Aorta (tissue), 5 donors: ENCODE measurements around the gene GRB14. TPM values are rescaled to one million over a fixed set of nuclear protein-coding genes. Genes with fewer than 3 reads are reported as not detected.

Experiments used
- ATAC-seq: fragments of 200-7000 bp; cut with Tn5 transposase; one replicate; pipeline ENCODE4 v1.9.1; 2022; ENCODE audit warnings: moderate library complexity; ENCODE audit not compliant: low FRiP score
- DNase-seq, 2 donors: peaks; one replicate each; pipeline ENCODE4 v3.0.0-alpha.2; 2020
- H3K27ac ChIP-seq, 2 donors: one replicate each; pipeline ENCODE4 v1.5.1; 2013; ENCODE audit warnings: low read length in 2 of 2, mild to moderate bottlenecking in 2 of 2, moderate library complexity in 2 of 2, control low read depth in 1 of 2, inconsistent platforms in 1 of 2, low read depth in 1 of 2
- H3K27me3 ChIP-seq, 2 donors: one replicate each; pipeline ENCODE4 v1.6.1; 2013; ENCODE audit warnings: control low read depth in 1 of 2, low read length in 1 of 2, mild to moderate bottlenecking in 1 of 2, moderate library complexity in 1 of 2; ENCODE audit not compliant: insufficient read depth in 2 of 2, control insufficient read depth in 1 of 2
- H3K36me3 ChIP-seq, 2 donors: one replicate each; pipeline ENCODE4 v1.6.1; 2013; ENCODE audit warnings: control low read depth in 1 of 2, low read length in 1 of 2, mild to moderate bottlenecking in 1 of 2; ENCODE audit not compliant: insufficient read depth in 2 of 2, control insufficient read depth in 1 of 2
- H3K4me1 ChIP-seq, 2 donors: one replicate each; pipeline ENCODE4 v1.6.1; 2013; ENCODE audit warnings: low read length in 2 of 2, control low read depth in 1 of 2, mild to moderate bottlenecking in 1 of 2, moderate library complexity in 1 of 2; ENCODE audit not compliant: insufficient read depth in 2 of 2, control insufficient read depth in 1 of 2
- H3K4me3 ChIP-seq, 2 donors: one replicate each; pipeline ENCODE4 v1.5.1; 2013; ENCODE audit warnings: low read length in 2 of 2, control low read depth in 1 of 2, mild to moderate bottlenecking in 1 of 2
- H3K9me3 ChIP-seq: one replicate; pipeline ENCODE4 v1.6.1; 2013; ENCODE audit warnings: mild to moderate bottlenecking, low read length; ENCODE audit not compliant: control insufficient read depth
- WGBS, 2 donors: extraction: QIAGEN DNeasy Blood & Tissue Kit; methylation state at CpG; one replicate each; pipeline ENCODE4 v1.1.7; 2013; 5-methylcytosine and 5-hydroxymethylcytosine counted together
- intact Hi-C, 2 donors: fragments of 100-400 bp; cut with DNase I; formaldehyde crosslinking; loops; one replicate each; pipeline versions ENCODE4 v1.14.2 to v1.15.0; 2022
- long read RNA-seq, 2 donors: library from polyadenylated mRNA; unstranded; transcript quantifications; one replicate each; pipeline ENCODE4 v2.0.0, GENCODE V29; 2020 to 2021
- polyA plus RNA-seq, 2 donors: library from polyadenylated mRNA; stranded (reverse); fragments of 200-250 nt; gene quantifications; one replicate each; pipeline ENCODE4 v1.2.3, GENCODE V29; 2013
- total RNA-seq, 2 donors: library from RNA; stranded (reverse); fragmentation: NEBNext Ultra II Directional; extraction: Animal tissue kit (Norgen Biotek cat#: 25700); gene quantifications; one replicate each; pipeline ENCODE4 v1.2.1, GENCODE V29; 2021
- donor health status: healthy with polysubstance abuse.
- donor health status: Bipolar disorder and iron deficiency.
- donor health status: DM: no; HTN: no; CAD: no.
- donor health status: DM: no; HTN: no; CAD: no.
- donor health status: DM: yes; HTN: yes; CAD: no.

GRB14 gene
- total RNA-seq (1 to 10 TPM; 5.1 to 6.2 TPM), polyA plus RNA-seq (1 to 10 TPM; 1.6 to 3.3 TPM)
- long read RNA-seq, donor 1, transcript GRB14-201 (14 exons, 2,382 nt) = major isoform, 9 of 11 reads
- long read RNA-seq, donor 1, partial matches to known transcripts = 1 of 11 reads
- long read RNA-seq, donor 1, other reads (novel, unspliced or antisense) = 1 of 11 reads
- long read RNA-seq, donor 2, partial matches to known transcripts = 1 of 5 reads
- long read RNA-seq, donor 2, other reads (novel, unspliced or antisense) = 1 of 5 reads

DNA sequence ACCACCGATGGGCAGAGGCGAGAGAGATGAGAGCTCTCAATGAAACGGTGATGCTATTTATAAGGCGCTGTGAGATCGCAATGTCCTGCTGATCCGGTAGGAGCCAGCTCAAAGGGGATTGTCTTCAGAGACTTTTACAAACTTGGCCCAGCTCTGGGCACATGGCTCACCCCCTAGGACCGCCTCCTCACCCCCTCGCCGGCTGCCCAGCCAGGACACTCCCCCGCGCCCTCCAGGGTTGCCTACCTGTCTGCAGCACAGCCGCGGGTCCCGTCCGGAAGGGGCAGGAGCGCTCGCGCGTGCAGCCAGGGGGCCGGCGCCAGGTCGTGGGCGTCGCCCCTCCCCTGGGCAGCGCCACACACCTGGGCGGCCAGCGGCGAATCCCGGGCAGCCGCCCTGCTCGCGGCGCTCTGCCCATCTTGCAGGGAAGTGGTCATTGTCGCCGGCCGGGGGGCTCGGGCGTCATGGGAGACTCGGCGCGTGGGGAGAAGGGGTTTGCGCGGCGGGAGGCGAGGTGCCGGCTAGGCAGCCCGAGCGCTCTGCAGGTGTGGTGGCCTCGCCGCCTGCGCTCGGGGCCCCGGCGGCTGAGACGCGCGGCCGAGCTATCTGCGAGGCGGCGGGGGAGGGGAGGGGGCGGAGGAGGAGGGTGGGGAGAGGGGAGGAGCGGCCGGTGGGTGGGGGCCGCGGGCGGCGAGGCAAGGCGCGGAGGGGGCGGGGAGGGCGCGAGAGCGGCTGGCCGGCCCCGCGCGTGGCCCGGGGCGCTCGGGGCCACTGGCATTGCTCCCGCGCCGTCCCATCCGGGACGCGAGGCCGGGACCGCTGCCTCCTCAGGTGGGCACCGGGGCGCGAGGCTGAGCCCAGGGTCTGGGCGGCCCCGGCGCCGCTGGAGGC, at the start of gene GRB14:
Gene GRB14, minus strand, starts transcription at position 610 of the 891 bp plus-strand sequence. Its CDS starts 173 bp downstream, at position 437.
- DNase-seq = peak; percentile 61 to 77

DNA sequence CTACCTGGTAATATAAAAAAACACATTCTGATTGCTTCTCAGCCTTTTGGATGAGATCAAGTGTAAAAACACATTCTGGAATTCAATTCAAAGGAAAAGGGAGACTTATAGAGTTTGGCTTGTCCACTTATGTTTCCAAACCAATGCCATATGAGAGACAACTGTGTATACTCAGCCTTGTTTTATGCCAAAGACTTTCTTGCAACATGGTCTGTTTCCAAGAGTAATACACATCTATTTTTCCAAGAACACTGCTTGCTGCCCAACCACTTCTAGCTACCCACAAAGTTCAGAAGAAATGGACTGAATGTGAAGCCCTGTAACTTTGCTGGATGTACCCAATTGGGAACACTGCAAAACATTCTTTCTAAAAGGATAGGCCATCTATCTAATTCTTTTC, 48.0 kb upstream of the GRB14 start:
- no peak for ATAC-seq

More for the DNA sequence above, at the start of gene GRB14:
- intact Hi-C loops = loop anchor here in 1 of 2 donors (5.0 to 10.0 kb wide), 2 partner anchors 46 to 51 kb away; no protein-coding TSS in a partner anchor
- Histone ChIP-seq H3K27ac (no peak within 1 kb of the TSS), H3K9me3 (no peaks in the 10 kb centered on the region), H3K4me1 (peaks cover 3 to 8% of the 10 kb centered on the region in 2 donors), H3K4me3 (peak within 1 kb of the TSS; percentile 53 to 58), H3K27me3 (no peaks in the 10 kb centered on the region), H3K36me3 (no peaks in the 10 kb centered on the region)
- peak; percentile 36 for ATAC-seq
- WGBS, 2 donors = 0 to 1% methylated on average over 42 to 96 of the region's 96 CpGs

GRCh38 chr2:164667566-164667965, 46.3 kb upstream of the GRB14 start:
- H3K9me3 ChIP-seq = no peaks in the 10 kb centered on the region
- no peak overlapping the region for H3K27ac ChIP-seq
- WGBS, 2 donors = 90 to 92% methylated on average over 2 of the region's 2 CpGs
- intact Hi-C loops = no loop called here
- peaks cover 0 to 3% of the 10 kb centered on the region in 2 donors for H3K4me1 ChIP-seq
- no peaks in the 10 kb centered on the region for H3K27me3 ChIP-seq
- no peak overlapping the region for H3K4me3 ChIP-seq
- DNase-seq = no peak
- no peaks in the 10 kb centered on the region for H3K36me3 ChIP-seq
- ATAC-seq = no peak

More for the DNA sequence above, 48.0 kb upstream of the GRB14 start:
- Histone ChIP-seq H3K4me3 (no peak overlapping the region), H3K9me3 (no peaks in the 10 kb centered on the region), H3K4me1 (peaks cover 0 to 3% of the 10 kb centered on the region in 2 donors), H3K27ac (no peak overlapping the region), H3K27me3 (no peaks in the 10 kb centered on the region), H3K36me3 (no peaks in the 10 kb centered on the region)
- no peak for DNase-seq
- intact Hi-C loops = no loop called here

DNA sequence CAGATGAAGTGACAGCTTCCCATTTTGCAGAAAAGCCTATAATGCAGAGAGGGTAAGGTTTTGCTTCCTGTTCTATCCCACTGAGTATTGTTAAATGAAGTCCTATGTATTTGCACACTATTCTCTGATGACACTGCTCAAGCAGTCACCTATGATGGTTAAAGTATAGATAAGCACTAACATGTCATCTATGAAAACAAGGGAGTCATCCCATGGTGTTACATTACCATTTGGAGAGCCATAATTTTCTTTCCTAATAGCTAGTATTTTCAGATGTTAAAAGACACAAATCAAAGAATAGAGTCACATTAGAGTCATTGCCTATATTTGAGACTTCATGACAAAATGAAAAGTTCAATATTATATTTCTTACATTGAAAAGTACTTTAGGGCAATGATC, 42.8 kb upstream of the GRB14 start:
- H3K27me3 ChIP-seq = no peaks in the 10 kb centered on the region
- no peak for ATAC-seq
- no peak overlapping the region for H3K27ac ChIP-seq
- H3K9me3 ChIP-seq = no peaks in the 10 kb centered on the region
- DNase-seq = no peak
- H3K4me3 ChIP-seq = no peak overlapping the region
- no peaks in the 10 kb centered on the region for H3K4me1 ChIP-seq
- intact Hi-C loops = no loop called here
- H3K36me3 ChIP-seq = no peaks in the 10 kb centered on the region

- Histone ChIP-seq H3K27me3 (no peaks in the 10 kb centered on the region), H3K27ac (no peak overlapping the region), H3K4me3 (no peak overlapping the region), H3K4me1 (no peaks in the 10 kb centered on the region), H3K9me3 (no peaks in the 10 kb centered on the region), H3K36me3 (no peaks in the 10 kb centered on the region)
- DNase-seq (no peak), ATAC-seq (no peak)
- intact Hi-C loops = no loop called here
- WGBS, 2 donors = 96 to 97% methylated on average over 1 of the region's 1 CpG
Measured at GRCh38 chr2:164662868-164663631, 41.8 kb upstream of the GRB14 start.

DNA sequence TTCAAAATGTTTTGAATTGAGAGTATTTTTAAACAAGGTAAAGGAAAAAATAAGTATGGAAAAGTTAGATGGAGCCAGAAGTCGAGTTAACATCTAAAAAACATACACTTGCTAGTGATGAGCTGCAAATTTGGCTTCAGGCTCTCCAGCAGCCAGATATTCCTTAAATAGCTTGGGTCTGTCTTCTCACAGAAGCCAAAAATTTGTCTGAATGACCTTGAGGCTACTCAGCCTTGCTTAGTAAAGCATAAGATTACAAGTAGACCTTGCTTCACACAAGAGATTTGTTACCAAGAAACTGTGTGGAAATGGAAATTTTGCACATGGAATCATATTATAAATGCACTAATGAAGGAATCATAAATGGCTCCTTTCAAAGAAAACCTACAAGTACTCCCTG, 40.8 kb upstream of the GRB14 start:
- DNase-seq = no peak
- no peaks in the 10 kb centered on the region for H3K9me3 ChIP-seq
- H3K4me1 ChIP-seq = no peaks in the 10 kb centered on the region
- H3K36me3 ChIP-seq = no peaks in the 10 kb centered on the region
- no peak for ATAC-seq
- intact Hi-C loops = no loop called here
- H3K27ac ChIP-seq = no peak overlapping the region
- no peaks in the 10 kb centered on the region for H3K27me3 ChIP-seq
- 52 to 67% methylated on average over 1 of the region's 1 CpG for WGBS, 2 donors
- no peak overlapping the region for H3K4me3 ChIP-seq

DNA sequence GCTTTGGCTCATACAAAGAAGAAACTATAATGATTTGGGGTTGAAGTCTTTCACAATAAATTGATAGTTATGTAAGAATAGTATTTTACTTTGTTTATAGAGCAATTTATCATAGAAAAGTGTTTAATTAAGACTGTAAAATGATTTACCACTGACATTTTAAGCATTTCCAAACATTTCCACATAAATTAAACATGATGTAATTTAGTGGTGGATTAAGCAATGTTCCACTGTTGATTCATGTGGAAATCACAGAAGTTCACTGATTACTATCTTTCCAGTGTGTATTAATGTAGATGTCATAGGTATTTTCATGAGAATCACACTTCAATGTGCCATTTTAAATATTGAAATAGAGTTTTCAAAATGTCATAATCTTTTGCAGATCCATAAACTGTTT, 40.1 kb upstream of the GRB14 start:
- DNase-seq (no peak), ATAC-seq (no peak)
- no peaks in the 10 kb centered on the region for H3K4me1 ChIP-seq
- H3K27ac ChIP-seq = no peak overlapping the region
- no peaks in the 10 kb centered on the region for H3K9me3 ChIP-seq
- no peaks in the 10 kb centered on the region for H3K36me3 ChIP-seq
- intact Hi-C loops = no loop called here
- no peak overlapping the region for H3K4me3 ChIP-seq
- no peaks in the 10 kb centered on the region for H3K27me3 ChIP-seq

DNA sequence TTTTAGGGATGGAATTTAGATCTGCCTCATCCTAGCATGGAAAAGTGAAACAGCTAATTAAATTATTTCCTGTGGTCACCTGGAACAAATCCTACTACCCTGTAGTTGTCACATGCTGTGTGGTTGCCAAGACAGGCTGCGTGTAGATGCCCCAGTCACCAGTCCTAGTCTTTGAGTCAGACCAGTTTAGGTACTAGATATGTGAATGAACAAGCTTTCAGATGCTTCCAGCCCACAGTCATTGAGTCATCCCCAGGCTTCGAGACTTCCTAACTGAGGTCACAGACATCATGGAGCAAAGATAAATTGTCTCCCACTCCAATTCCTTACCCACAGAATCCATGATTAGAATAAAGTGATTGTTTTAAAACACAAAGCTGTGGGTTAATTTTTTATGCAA, 35.8 kb upstream of the GRB14 start:
- intact Hi-C loops = no loop called here
- no peak for ATAC-seq

More for the DNA sequence above, 35.8 kb upstream of the GRB14 start:
- 77 to 90% methylated on average over 2 of the region's 2 CpGs for WGBS, 2 donors
- Histone ChIP-seq H3K4me3 (no peak overlapping the region), H3K27me3 (no peaks in the 10 kb centered on the region), H3K4me1 (no peaks in the 10 kb centered on the region), H3K27ac (no peak overlapping the region), H3K9me3 (no peaks in the 10 kb centered on the region), H3K36me3 (no peaks in the 10 kb centered on the region)
- DNase-seq = no peak
